K562 (cell line): ENCODE measurements around the gene BPI.

Experiments used
- DEAF1 ChIP-seq: fragments of 450-650 bp; formaldehyde crosslinking; IDR thresholded peaks from 2 replicates; pipeline ENCODE4 v1.4.0; 2020; ENCODE audit warnings: mild to moderate bottlenecking, moderate library complexity
- HDAC6 ChIP-seq: IDR thresholded peaks from 2 replicates; pipeline ENCODE4 v1.6.1; 2012; ENCODE audit warnings: low read depth, mild to moderate bottlenecking, control low read depth, inconsistent platforms, low read length, moderate library complexity
- SAFB ChIP-seq: fragments of 200-400 bp; formaldehyde crosslinking; IDR thresholded peaks from 2 replicates; pipeline ENCODE4 v1.6.1; 2017; ENCODE audit warnings: low read depth, low read length, borderline replicate concordance
- SIN3A ChIP-seq, 2 experiments: fragments of 150-350 bp in 1 of 2; IDR thresholded peaks; 2 replicates each; pipeline ENCODE4 v1.6.1; 2011 to 2016; ENCODE audit warnings: borderline replicate concordance in 2 of 2, low read depth in 2 of 2, low read length in 2 of 2, mild to moderate bottlenecking in 2 of 2, moderate library complexity in 2 of 2; ENCODE audit not compliant: control insufficient read depth in 1 of 2
- SRSF1 ChIP-seq: fragments of 200-400 bp; formaldehyde crosslinking; IDR thresholded peaks from 2 replicates; pipeline ENCODE4 v1.6.1; 2017; ENCODE audit warnings: mild to moderate bottlenecking, low read depth, low read length, moderate library complexity

GRCh38 chr20:38337561-38338140 is 33.7 kb downstream of the BPI start:
- TF ChIP-seq SRSF1 (no peak), HDAC6 (no peak), DEAF1 (CRISPR knock-in tag) (peak; percentile 95), SAFB (no peak), SIN3A (IDR thresholded peaks at IDR 0.05; ENCODE audit: borderline replicate concordance in 2 of 2, control insufficient read depth in 1 of 2, low read depth in 2 of 2, low read length in 2 of 2) (no peak)
